GM12892 (cell line): Measurements from ENCODE around the gene ZNHIT3.

ENCODE experiments used
- POLR2A ChIP-seq: IDR thresholded peaks from 2 replicates; pipeline ENCODE4 v1.6.1; 2011; ENCODE audit warnings: low read depth, low read length, control low read depth
- POLR2AphosphoS5 ChIP-seq: IDR thresholded peaks from 2 replicates; pipeline ENCODE4 v1.6.1; 2011; ENCODE audit warnings: low read depth, low read length, control low read depth
- TAF1 ChIP-seq: IDR thresholded peaks from 2 replicates; pipeline ENCODE4 v1.6.1; 2011; ENCODE audit warnings: low read depth, mild to moderate bottlenecking, control low read depth, low read length, borderline replicate concordance

- TF ChIP-seq TAF1 (no peak), POLR2A (no peak), POLR2AphosphoS5 (no peak)
Observed at GRCh38 chr17:36482611-36483504, 3.6 kb upstream of the ZNHIT3 start.
